Thymus (tissue), 11 donors: ENCODE data around the gene MDGA2. TPM values are rescaled to one million over a fixed set of nuclear protein-coding genes. Genes with fewer than 3 reads are reported as not detected.
"Not testable (repeated sequence)": the region's sequence is repeated elsewhere in the genome, so short reads cannot be mapped to it uniquely, and the experiment has no call there.

Experiments used
- DNase-seq, 9 donors: peaks; one replicate each; pipeline ENCODE4 v3.0.0-alpha.2; 2013; ENCODE audit warnings: low spot score in 9 of 9, low read depth in 6 of 9, missing footprints in 1 of 9
- H3K27ac ChIP-seq, 2 donors: one replicate each; pipeline ENCODE4 v1.5.1; 2013; ENCODE audit warnings: control low read depth in 1 of 2, low read depth in 1 of 2, low read length in 1 of 2, mild to moderate bottlenecking in 1 of 2, moderate library complexity in 1 of 2
- H3K27me3 ChIP-seq, 2 donors: one replicate each; pipeline ENCODE4 v1.5.1; 2013; ENCODE audit warnings: low read length in 1 of 2; ENCODE audit not compliant: control insufficient read depth in 2 of 2, insufficient read depth in 1 of 2
- H3K36me3 ChIP-seq, 2 donors: one replicate each; pipeline ENCODE4 v1.5.1; 2013; ENCODE audit warnings: low read length in 1 of 2, mild to moderate bottlenecking in 1 of 2, moderate library complexity in 1 of 2; ENCODE audit not compliant: control insufficient read depth in 2 of 2, insufficient read depth in 2 of 2
- H3K4me1 ChIP-seq, 2 donors: one replicate each; pipeline ENCODE4 v1.5.1; 2013; ENCODE audit warnings: low read length in 2 of 2; ENCODE audit not compliant: control insufficient read depth in 2 of 2, insufficient read depth in 2 of 2
- H3K4me3 ChIP-seq, 2 donors: one replicate each; pipeline ENCODE4 v1.5.1; 2013; ENCODE audit warnings: low read length in 2 of 2, control low read depth in 1 of 2, mild to moderate bottlenecking in 1 of 2
- H3K9me3 ChIP-seq, 2 donors: one replicate each; pipeline ENCODE4 v1.5.1; 2013; ENCODE audit warnings: low read length in 1 of 2, mild to moderate bottlenecking in 1 of 2; ENCODE audit not compliant: control insufficient read depth in 2 of 2, insufficient read depth in 1 of 2
- WGBS: extraction: QIAGEN DNeasy Blood & Tissue Kit; methylation state at CpG from one replicate; pipeline ENCODE4 v1.1.7; 2013; 5-methylcytosine and 5-hydroxymethylcytosine counted together
- polyA plus RNA-seq: library from polyadenylated mRNA; stranded (reverse); fragments of 200-250 nt; gene quantifications from one replicate; pipeline ENCODE4 v1.2.3, GENCODE V29; 2013
- total RNA-seq: library from RNA; stranded (reverse); fragments of 120-200 nt; gene quantifications from one replicate; pipeline ENCODE4 v1.2.4, GENCODE V29; 2013
- donor health status: healthy.

MDGA2 gene
- total and polyA plus RNA-seq, 2 donors = 0.02 to 0.09 TPM

GRCh38 chr14:46920542-46920941 lies 754.9 kb downstream of the MDGA2 start:
- DNase-seq = no peak
- Histone ChIP-seq H3K9me3 (no peaks in the 10 kb centered on the region), H3K36me3 (no peaks in the 10 kb centered on the region), H3K4me3 (no peak overlapping the region), H3K27me3 (no peaks in the 10 kb centered on the region), H3K27ac (no peak overlapping the region), H3K4me1 (no peaks in the 10 kb centered on the region)
- WGBS = 96% methylated on average over 3 of the region's 3 CpGs

DNA sequence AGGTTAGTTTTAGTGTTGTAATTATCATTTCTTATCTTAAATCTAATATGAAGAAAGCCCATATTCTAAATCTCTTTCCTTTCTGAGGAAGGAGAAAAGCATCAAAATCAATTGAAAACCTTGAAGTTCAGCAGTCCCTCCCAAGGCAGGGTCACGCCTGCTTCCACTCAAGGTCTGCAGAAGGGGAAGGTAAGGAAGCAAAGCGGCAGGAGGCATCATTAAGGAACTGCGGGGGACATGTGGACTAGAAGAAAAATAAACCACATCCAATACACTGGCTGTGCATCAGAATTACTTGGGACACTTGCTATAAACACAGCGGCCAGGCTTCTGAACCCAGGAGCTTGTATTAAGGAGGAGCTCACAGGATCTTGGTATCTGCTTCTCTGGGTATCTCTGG lies 759.9 kb downstream of the MDGA2 start:
- H3K27ac ChIP-seq, DNase-seq, H3K27me3 ChIP-seq, H3K36me3 ChIP-seq, H3K4me3 ChIP-seq, H3K9me3 ChIP-seq, H3K4me1 ChIP-seq: not testable (repeated sequence)
- 92% methylated on average over 4 of the region's 4 CpGs for WGBS

- Histone ChIP-seq H3K27me3 (no peaks in the 10 kb centered on the region), H3K4me1 (no peaks in the 10 kb centered on the region), H3K36me3 (no peaks in the 10 kb centered on the region), H3K27ac (no peak overlapping the region), H3K4me3 (no peak overlapping the region), H3K9me3 (no peaks in the 10 kb centered on the region)
- no peak for DNase-seq
- WGBS = 88% methylated on average over 6 of the region's 6 CpGs
These were observed 772.6 kb downstream of the MDGA2 start for GRCh38 chr14:46902837-46903236.

DNA sequence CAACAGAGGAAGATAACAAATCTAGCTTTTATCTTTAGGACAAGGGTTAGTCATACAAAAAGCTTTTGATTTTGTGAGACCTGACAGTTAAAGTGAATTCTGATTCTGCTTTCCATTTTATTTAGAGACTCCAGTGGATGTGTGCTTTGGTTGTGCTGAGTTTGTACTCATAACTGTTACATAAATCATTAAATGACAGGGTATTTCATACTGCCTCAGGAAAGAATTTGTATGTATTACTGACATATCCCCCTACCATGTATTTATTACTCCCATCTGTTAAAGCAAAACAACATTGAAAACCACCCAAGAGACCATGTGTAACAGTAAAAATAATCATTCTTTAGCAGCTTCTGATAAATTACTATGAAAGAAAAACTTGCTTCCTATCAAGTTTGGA lies 780.9 kb downstream of the MDGA2 start:
- no peak overlapping the region for H3K27ac ChIP-seq
- DNase-seq = no peak
- no peaks in the 10 kb centered on the region for H3K4me1 ChIP-seq

DNA sequence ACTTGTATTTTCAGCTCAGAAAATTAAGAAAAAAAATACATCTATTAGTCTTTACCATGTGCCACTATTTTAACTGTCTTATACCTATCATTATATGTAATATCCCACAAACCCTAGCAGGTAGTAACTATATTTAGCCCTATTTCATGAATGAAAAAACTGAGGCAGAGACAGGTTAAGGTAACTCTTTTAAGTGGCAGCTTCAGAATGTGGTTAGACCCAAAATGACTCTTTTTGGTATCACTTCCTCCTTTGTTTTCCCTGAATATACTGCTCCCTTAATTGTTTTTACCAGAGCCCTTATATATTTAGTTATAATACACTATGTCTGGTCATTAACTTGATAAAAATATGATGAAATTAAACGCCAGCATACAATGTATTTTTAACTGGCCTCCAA lies 788.3 kb downstream of the MDGA2 start:
- H3K4me1 ChIP-seq = no peaks in the 10 kb centered on the region
- H3K27me3 ChIP-seq = no peaks in the 10 kb centered on the region
- H3K27ac ChIP-seq = no peak overlapping the region
- 99% methylated on average over 1 of the region's 1 CpG for WGBS
- no peaks in the 10 kb centered on the region for H3K36me3 ChIP-seq
- no peak overlapping the region for H3K4me3 ChIP-seq
- DNase-seq = no peak
- H3K9me3 ChIP-seq = no peaks in the 10 kb centered on the region

More for the DNA sequence above, 780.9 kb downstream of the MDGA2 start:
- Histone ChIP-seq H3K27me3 (no peaks in the 10 kb centered on the region), H3K9me3 (no peaks in the 10 kb centered on the region), H3K36me3 (no peaks in the 10 kb centered on the region), H3K4me3 (no peak overlapping the region)

GRCh38 chr14:46885566-46885965 lies 789.8 kb downstream of the MDGA2 start:
- no peaks in the 10 kb centered on the region for H3K4me1 ChIP-seq
- H3K9me3 ChIP-seq = no peaks in the 10 kb centered on the region
- no peak overlapping the region for H3K4me3 ChIP-seq
- H3K27ac ChIP-seq = no peak overlapping the region
- no peaks in the 10 kb centered on the region for H3K36me3 ChIP-seq
- H3K27me3 ChIP-seq = no peaks in the 10 kb centered on the region
- WGBS = 98% methylated on average over 3 of the region's 3 CpGs
- DNase-seq = no peak

GRCh38 chr14:46861753-46862152 lies 813.7 kb downstream of the MDGA2 start:
- Histone ChIP-seq H3K4me1 (no peaks in the 10 kb centered on the region), H3K9me3 (no peaks in the 10 kb centered on the region), H3K4me3 (no peak overlapping the region), H3K27ac (no peak overlapping the region), H3K36me3 (no peaks in the 10 kb centered on the region), H3K27me3 (no peaks in the 10 kb centered on the region)
- DNase-seq = no peak

DNA sequence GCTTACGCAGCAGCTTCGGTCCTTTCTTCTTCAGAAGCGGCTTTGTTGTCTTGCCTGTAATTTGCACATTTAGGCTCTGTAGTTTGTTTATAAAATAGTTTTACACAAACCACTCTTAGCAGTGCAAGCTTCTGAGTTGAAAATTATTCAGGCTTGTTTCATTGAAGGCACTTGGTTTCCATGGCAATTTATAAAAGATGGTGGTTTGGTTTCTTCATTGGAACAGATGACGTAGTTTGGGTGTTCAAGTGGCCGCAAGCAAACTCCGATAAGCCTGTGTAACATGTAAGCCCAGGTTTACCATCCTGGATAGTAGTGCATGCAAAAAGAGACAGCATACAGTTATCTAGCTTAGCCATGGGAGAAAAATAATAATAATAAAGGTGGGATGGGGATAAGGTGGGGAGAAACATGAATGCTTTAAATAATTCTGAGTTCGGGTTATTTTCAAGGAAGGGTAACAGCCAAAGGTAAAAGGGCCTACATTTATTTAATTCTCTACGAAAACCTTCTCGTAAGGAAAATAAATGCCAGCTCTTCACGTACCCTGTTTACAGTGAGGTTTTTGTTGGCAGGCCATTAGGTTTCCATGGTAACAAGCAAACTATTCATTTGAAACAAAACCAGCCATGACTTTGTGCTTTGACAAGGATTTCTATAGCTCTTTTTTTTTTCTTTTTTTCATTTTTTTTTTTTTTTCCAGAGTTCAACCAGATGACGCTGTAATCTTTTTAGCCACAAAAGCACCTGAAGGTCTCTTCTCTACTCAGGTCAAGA lies 834.3 kb downstream of the MDGA2 start:
- DNase-seq = no peak
- H3K27me3 ChIP-seq = no peaks in the 10 kb centered on the region
- H3K27ac ChIP-seq = no peak overlapping the region
- no peaks in the 10 kb centered on the region for H3K9me3 ChIP-seq
- no peaks in the 10 kb centered on the region for H3K4me1 ChIP-seq
- no peaks in the 10 kb centered on the region for H3K36me3 ChIP-seq
- no peak overlapping the region for H3K4me3 ChIP-seq
- WGBS = 97% methylated on average over 11 of the region's 11 CpGs

GRCh38 chr14:46820291-46820690 lies 855.1 kb downstream of the MDGA2 start:
- Histone ChIP-seq H3K27ac (no peak overlapping the region), H3K9me3 (peaks cover 0 to 3% of the 10 kb centered on the region in 2 donors), H3K36me3 (no peaks in the 10 kb centered on the region), H3K4me3 (no peak overlapping the region), H3K27me3 (no peaks in the 10 kb centered on the region), H3K4me1 (no peaks in the 10 kb centered on the region)
- 97% methylated on average over 42 of the region's 42 CpGs for WGBS
- peak in 1 of 9 donors; percentile 0 for DNase-seq
